ENCODE measurements around the gene ZNF3. TPM values are rescaled to one million over a fixed set of nuclear protein-coding genes. Genes with fewer than 3 reads are reported as not detected.

The ZNF3 gene
- total and polyA plus RNA-seq, 8 donors, result 12.4 to 42.0 (median 25.7) TPM

- peaks cover 9 to 55% (median 35%) of the 10 kb centered on the region in 4 donors for H3K4me1 ChIP-seq
- no peak overlapping the region for H3K4me3 ChIP-seq
- peaks cover 85 to 92% (median 90%) of the 10 kb centered on the region in 4 donors for H3K36me3 ChIP-seq
- TF ChIP-seq, protein P1, sequence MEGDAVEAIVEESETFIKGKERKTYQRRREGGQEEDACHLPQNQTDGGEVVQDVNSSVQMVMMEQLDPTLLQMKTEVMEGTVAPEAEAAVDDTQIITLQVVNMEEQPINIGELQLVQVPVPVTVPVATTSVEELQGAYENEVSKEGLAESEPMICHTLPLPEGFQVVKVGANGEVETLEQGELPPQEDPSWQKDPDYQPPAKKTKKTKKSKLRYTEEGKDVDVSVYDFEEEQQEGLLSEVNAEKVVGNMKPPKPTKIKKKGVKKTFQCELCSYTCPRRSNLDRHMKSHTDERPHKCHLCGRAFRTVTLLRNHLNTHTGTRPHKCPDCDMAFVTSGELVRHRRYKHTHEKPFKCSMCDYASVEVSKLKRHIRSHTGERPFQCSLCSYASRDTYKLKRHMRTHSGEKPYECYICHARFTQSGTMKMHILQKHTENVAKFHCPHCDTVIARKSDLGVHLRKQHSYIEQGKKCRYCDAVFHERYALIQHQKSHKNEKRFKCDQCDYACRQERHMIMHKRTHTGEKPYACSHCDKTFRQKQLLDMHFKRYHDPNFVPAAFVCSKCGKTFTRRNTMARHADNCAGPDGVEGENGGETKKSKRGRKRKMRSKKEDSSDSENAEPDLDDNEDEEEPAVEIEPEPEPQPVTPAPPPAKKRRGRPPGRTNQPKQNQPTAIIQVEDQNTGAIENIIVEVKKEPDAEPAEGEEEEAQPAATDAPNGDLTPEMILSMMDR (IDR thresholded peaks at IDR 0.05), result no peak
- TF ChIP-seq EP300 (IDR thresholded peaks at IDR 0.05) (no peak), POLR2A (IDR thresholded peaks at IDR 0.05) (no peak), POLR2AphosphoS5 (IDR thresholded peaks at IDR 0.05) (no peak)
- DNase-seq, result no peak
- H3K27ac ChIP-seq, result peak overlapping the region in 3 of 5 donors; percentile 2 to 67 (median 58)
- H3K9me3 ChIP-seq, result no peaks in the 10 kb centered on the region
- no peaks in the 10 kb centered on the region for H3K27me3 ChIP-seq
- intact Hi-C loops (cut with DNase I; ENCODE audit: low total_unique reads), result no loop called here
- WGBS, 5 donors, result 79 to 87% (median 85%) methylated on average over 16 of the region's 16 CpGs
These were observed 12.5 kb upstream of the ZNF3 start for GRCh38 chr7:100093925-100094486.

- 41 to 66% (median 56%) methylated on average over 5 to 13 of the region's 13 CpGs for WGBS, 5 donors
- peaks cover 80 to 87% (median 84%) of the 10 kb centered on the region in 4 donors for H3K36me3 ChIP-seq
- H3K9me3 ChIP-seq, result no peaks in the 10 kb centered on the region
- H3K4me1 ChIP-seq, result peaks cover 9 to 52% (median 32%) of the 10 kb centered on the region in 4 donors
- intact Hi-C loops (cut with DNase I; ENCODE audit: low total_unique reads), result no loop called here
- DNase-seq, result no peak
- no peaks in the 10 kb centered on the region for H3K27me3 ChIP-seq
- H3K27ac ChIP-seq, result peak overlapping the region in 3 of 5 donors; percentile 2 to 67 (median 58)
- no peak overlapping the region for H3K4me3 ChIP-seq
- TF ChIP-seq, protein P1 (IDR thresholded peaks at IDR 0.05), result no peak
- TF ChIP-seq POLR2A (IDR thresholded peaks at IDR 0.05) (no peak), EP300 (IDR thresholded peaks at IDR 0.05) (peak; percentile 40), POLR2AphosphoS5 (IDR thresholded peaks at IDR 0.05) (peak in 2 of 3 donors; percentile 28 to 30)
These were observed 12.0 kb upstream of the ZNF3 start for GRCh38 chr7:100093498-100093897.

DNA sequence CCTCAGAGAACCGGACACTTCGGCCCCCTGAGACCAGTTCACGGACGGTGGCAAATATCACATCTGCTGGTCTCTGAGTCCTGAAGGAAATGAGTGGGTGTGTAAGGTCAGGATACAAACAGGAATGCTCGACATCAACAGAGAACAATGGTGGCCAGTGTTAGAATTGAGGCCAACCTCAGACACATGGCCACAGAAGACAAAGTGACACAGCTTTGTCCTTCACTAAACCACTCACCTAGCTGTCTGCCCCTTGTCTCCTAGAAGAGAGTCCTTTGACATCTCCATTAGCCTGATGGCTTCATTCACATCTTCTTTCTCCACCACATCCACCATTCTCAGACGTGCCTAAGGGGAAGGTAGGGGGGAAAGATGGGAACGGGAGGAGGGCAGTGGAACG lies 11.5 kb upstream of the ZNF3 start:
- intact Hi-C loops (cut with DNase I; ENCODE audit: low total_unique reads), result no loop called here
- Histone ChIP-seq H3K4me3 (no peak overlapping the region), H3K36me3 (peaks cover 76 to 82% (median 80%) of the 10 kb centered on the region in 4 donors), H3K4me1 (peaks cover 13 to 53% (median 33%) of the 10 kb centered on the region in 4 donors), H3K27ac (peak overlapping the region in 2 of 5 donors; percentile 2 to 67), H3K9me3 (no peaks in the 10 kb centered on the region), H3K27me3 (no peaks in the 10 kb centered on the region)
- WGBS, 5 donors, result 52 to 62% (median 61%) methylated on average over 8 of the region's 8 CpGs
- TF ChIP-seq EP300 (IDR thresholded peaks at IDR 0.05), result no peak
- no peak for TF ChIP-seq POLR2AphosphoS5 (IDR thresholded peaks at IDR 0.05)
- TF ChIP-seq POLR2A (IDR thresholded peaks at IDR 0.05), result no peak
- TF ChIP-seq, protein P1 (IDR thresholded peaks at IDR 0.05), result no peak
- DNase-seq, result no peak

DNA sequence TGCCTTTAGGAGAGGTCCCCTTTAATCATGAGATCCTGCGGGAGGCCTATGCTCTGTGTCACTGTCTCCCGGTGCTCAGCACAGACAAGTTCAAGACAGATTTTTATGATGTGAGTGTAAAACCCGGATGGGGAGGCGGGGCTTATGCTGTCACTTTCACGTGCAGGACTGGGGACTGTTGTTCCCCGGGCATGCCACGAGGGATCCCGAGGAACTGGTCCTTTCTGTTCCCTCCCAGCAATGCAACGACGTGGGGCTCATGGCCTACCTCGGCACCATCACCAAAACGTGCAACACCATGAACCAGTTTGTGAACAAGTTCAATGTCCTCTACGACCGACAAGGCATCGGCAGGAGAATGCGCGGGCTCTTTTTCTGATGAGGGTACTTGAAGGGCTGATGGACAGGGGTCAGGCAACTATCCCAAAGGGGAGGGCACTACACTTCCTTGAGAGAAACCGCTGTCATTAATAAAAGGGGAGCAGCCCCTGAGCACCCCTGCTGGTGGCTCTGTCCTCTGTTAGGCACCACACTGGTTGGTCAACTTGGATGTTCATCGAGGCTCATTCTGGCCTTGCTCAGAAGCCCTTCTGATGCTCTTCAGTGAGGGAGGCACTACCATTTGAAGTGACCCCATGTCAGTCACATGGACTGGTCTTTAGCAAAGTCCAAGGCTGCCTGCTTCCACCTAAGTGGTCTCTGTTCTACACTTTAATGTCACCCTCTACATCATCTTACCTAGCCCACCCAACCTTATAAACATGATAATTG lies 10.1 kb upstream of the ZNF3 start:
- H3K27ac ChIP-seq, result no peak overlapping the region
- intact Hi-C loops (cut with DNase I; ENCODE audit: low total_unique reads), result no loop called here
- whole genome bisulfite sequencing, 5 donors, result 48 to 63% (median 58%) methylated on average over 11 to 19 of the region's 19 CpGs
- TF ChIP-seq POLR2AphosphoS5 (IDR thresholded peaks at IDR 0.05) (peak in 1 of 3 donors; percentile 7), EP300 (IDR thresholded peaks at IDR 0.05) (no peak), POLR2A (IDR thresholded peaks at IDR 0.05) (no peak)
- TF ChIP-seq, protein P1 (IDR thresholded peaks at IDR 0.05), result no peak
- H3K4me3 ChIP-seq, result no peak overlapping the region
- H3K4me1 ChIP-seq, result peaks cover 15 to 66% (median 35%) of the 10 kb centered on the region in 4 donors
- DNase-seq, result no peak
- H3K27me3 ChIP-seq, result no peaks in the 10 kb centered on the region
- peaks cover 61 to 68% (median 65%) of the 10 kb centered on the region in 4 donors for H3K36me3 ChIP-seq
- no peaks in the 10 kb centered on the region for H3K9me3 ChIP-seq
